ENCODE results near the gene NRP2. TPM values are rescaled to one million over a fixed set of nuclear protein-coding genes. Genes with fewer than 3 reads are reported as not detected.

Gene NRP2
- polyA plus RNA-seq, 1 experiment: 114 TPM

DNA sequence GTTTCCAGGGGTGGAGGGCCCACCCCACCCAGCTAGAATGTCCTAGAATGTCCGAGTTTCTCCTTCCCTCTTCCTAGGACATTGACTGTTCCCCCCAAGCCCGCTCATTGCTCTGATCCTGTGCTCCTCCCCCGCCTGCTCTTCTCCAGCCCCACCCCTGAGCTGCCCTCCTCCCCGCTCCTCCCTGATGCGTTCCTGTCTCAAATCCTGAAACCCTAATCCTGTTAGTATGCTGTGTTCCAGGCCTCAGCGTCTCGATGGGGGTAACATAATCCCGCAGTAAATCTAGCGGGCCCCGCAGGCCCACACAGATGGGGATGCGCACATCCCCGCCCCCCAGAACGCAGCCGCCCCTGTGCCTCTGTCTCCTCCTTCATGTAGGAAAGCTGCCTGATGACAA lies 51.3 kb downstream of the NRP2 start:
- CTCF ChIA-PET: interaction anchor here (1.5 kb wide), 1 partner anchor 47 kb away, joined by 4 read pairs; no protein-coding TSS in a partner anchor
- no peak for TF ChIP-seq CTCF (IDR thresholded peaks at IDR 0.05; ENCODE audit: low read depth, low read length)
- Histone ChIP-seq H3K9me3 (ENCODE audit: control insufficient read depth, insufficient read depth, low read length) (no peaks in the 10 kb centered on the region), H3K4me3 (ENCODE audit: low read depth, low read length) (no peak overlapping the region), H3K27me3 (ENCODE audit: control insufficient read depth, insufficient read depth, low read length) (no peaks in the 10 kb centered on the region), H3K27ac (ENCODE audit: low read depth, low read length) (peak overlapping the region; percentile 73)
- no peak for DNase-seq (ENCODE audit: low read depth, low spot score)
- POLR2A ChIA-PET: interaction anchor here (0.6 to 1.9 kb wide), 2 partner anchors 27 to 249 kb away, joined by 3 to 5 read pairs; no protein-coding TSS in a partner anchor

DNA sequence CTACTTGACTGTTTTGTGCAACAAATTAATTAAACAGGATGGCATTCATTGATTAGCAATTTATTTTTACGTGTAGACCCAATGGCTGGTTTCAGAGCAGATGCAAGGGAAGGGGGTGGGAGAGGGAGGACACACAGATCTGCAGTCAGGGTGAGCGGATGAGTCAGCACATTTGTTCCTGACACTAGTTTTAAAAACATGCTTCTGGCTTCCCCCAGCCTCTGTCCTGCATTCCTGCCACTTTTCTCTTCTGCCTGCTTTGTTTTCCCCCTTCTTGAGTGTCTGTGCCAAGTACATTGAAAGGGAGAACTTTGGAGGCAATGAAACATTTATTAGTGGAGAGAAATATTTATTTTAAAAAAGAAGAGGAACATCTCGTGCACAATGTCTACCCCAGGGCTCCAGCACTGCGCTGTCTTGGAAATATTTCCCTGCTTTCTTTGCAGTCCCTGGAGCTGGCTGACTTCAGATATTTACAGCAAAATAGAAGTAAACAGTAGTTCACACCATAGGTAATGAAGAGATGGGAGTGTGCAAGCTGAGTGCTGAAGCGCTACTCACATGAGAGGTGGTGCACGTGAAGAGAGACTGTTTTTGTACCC lies 52.2 kb downstream of the NRP2 start:
- Histone ChIP-seq H3K27me3 (ENCODE audit: control insufficient read depth, insufficient read depth, low read length) (no peaks in the 10 kb centered on the region), H3K4me3 (ENCODE audit: low read depth, low read length) (no peak overlapping the region), H3K9me3 (ENCODE audit: control insufficient read depth, insufficient read depth, low read length) (no peaks in the 10 kb centered on the region), H3K27ac (ENCODE audit: low read depth, low read length) (peak overlapping the region; percentile 61)
- peak; percentile 70 for DNase-seq (ENCODE audit: low read depth, low spot score)
- ChIA-PET POLR2A (interaction anchor here (0.6 to 1.9 kb wide), 3 partner anchors 28 to 52 kb away, joined by 3 to 5 read pairs (median 5); partner anchors contain the start of gene NRP2), CTCF (interaction anchor here (0.6 to 1.1 kb wide), 3 partner anchors 191 to 1589 kb away, joined by 3 to 4 read pairs (median 3); no protein-coding TSS in a partner anchor)
- TF ChIP-seq CTCF (IDR thresholded peaks at IDR 0.05; ENCODE audit: low read depth, low read length): no peak

DNA sequence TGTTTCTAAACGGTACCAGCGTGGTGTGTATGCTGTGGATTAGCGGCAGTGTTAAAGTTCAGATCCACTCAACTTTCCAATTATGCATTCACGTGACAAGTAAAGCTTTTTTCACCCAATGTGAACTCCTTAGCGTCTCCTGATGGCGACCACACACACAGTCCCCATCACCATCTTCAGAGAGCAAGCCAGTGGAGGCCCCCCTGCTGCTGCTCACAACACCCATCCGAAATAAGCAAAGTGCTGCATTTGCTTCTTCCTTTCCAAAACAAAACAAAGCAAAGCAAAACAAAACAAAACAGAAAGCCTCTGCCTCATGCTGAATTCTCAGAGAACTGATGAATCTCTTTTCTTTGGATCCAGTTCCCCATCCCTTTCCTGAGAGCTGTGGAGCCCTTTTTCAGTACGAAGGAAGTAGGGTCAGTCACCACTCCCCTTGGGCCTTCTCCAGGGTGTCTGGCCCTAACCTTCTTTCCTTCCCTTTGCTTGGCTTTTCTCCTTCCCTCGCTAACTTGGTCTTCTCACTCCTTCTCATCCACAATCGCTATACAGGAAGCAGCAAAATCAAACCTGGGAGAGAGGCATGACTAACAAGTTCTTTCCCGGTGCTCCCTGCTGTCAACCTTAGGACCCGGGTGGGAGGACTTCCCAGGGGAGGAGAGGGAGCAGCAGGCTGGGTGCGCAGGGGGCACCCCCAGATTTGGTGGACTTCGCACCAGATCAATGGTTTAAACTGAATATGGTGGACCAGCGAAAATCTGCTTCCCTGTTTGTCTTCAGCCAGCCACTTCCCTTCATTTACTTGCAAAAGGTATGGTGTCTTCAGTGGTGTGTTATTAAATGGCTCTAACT lies 56.0 kb downstream of the NRP2 start:
- ChIA-PET CTCF (no interaction called here), POLR2A (no interaction called here)

GRCh38 chr2:205739620-205740019 lies 57.3 kb downstream of the NRP2 start:
- DNase-seq (ENCODE audit: low read depth, low spot score): no peak
- ChIA-PET CTCF (no interaction called here), POLR2A (interaction anchor here (0.6 kb wide), 1 partner anchor 1478 kb away, joined by 8 read pairs; no protein-coding TSS in a partner anchor)
- Histone ChIP-seq H3K27me3 (ENCODE audit: control insufficient read depth, insufficient read depth, low read length) (no peaks in the 10 kb centered on the region), H3K27ac (ENCODE audit: low read depth, low read length) (no peak overlapping the region), H3K4me3 (ENCODE audit: low read depth, low read length) (no peak overlapping the region), H3K9me3 (ENCODE audit: control insufficient read depth, insufficient read depth, low read length) (no peaks in the 10 kb centered on the region)
- no peak for TF ChIP-seq CTCF (IDR thresholded peaks at IDR 0.05; ENCODE audit: low read depth, low read length)

More for the DNA sequence above, 56.0 kb downstream of the NRP2 start:
- TF ChIP-seq CTCF (IDR thresholded peaks at IDR 0.05; ENCODE audit: low read depth, low read length): no peak
- H3K4me3 ChIP-seq (ENCODE audit: low read depth, low read length): no peak overlapping the region
- DNase-seq (ENCODE audit: low read depth, low spot score): no peak
- no peaks in the 10 kb centered on the region for H3K9me3 ChIP-seq (ENCODE audit: control insufficient read depth, insufficient read depth, low read length)
- H3K27me3 ChIP-seq (ENCODE audit: control insufficient read depth, insufficient read depth, low read length): no peaks in the 10 kb centered on the region
- no peak overlapping the region for H3K27ac ChIP-seq (ENCODE audit: low read depth, low read length)

DNA sequence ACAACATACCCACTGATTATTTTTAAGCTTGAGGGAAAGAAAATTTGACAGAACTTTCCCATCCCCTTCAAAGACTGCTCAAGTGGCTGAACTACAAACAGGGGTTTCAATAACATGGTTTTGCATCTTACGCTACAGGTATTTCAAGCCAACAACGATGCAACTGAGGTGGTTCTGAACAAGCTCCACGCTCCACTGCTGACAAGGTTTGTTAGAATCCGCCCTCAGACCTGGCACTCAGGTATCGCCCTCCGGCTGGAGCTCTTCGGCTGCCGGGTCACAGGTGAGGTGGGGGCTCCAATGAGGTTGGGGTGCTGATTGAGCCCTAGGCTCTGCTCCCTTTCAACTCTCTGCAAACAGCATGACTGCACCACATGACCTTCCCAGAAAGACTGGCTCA lies 58.1 kb downstream of the NRP2 start:
- Histone ChIP-seq H3K27ac (ENCODE audit: low read depth, low read length) (no peak overlapping the region), H3K4me3 (ENCODE audit: low read depth, low read length) (no peak overlapping the region), H3K9me3 (ENCODE audit: control insufficient read depth, insufficient read depth, low read length) (no peaks in the 10 kb centered on the region), H3K27me3 (ENCODE audit: control insufficient read depth, insufficient read depth, low read length) (no peaks in the 10 kb centered on the region)
- no peak for TF ChIP-seq CTCF (IDR thresholded peaks at IDR 0.05; ENCODE audit: low read depth, low read length)
- CTCF ChIA-PET: no interaction called here
- DNase-seq (ENCODE audit: low read depth, low spot score): no peak
- POLR2A ChIA-PET: no interaction called here

All from AG04450 (cell line).